ENCODE results near the gene PAQR6.

- TF ChIP-seq CTCF (IDR thresholded peaks at IDR 0.05) (no peak), POLR2A (IDR thresholded peaks at IDR 0.05) (no peak)
Measured at GRCh38 chr1:156244712-156245111, 3.1 kb downstream of the PAQR6 start.
